Measurements from ENCODE around the gene CWC22.
"Not testable (repeated sequence)": the region's sequence is repeated elsewhere in the genome, so short reads cannot be mapped to it uniquely, and the experiment has no call there.

Gene CWC22

GRCh38 chr2:179950391-179950790 lies 56.7 kb downstream of the CWC22 start:
- H3K9me3 Mint-ChIP-seq = no peaks in the 10 kb centered on the region
- H3K36me3 Mint-ChIP-seq (ENCODE audit: low read depth) = peaks cover 94% of the 10 kb centered on the region
- no peak overlapping the region for H3K27ac Mint-ChIP-seq
- DNase-seq = no peak
- no peaks in the 10 kb centered on the region for H3K4me1 Mint-ChIP-seq (ENCODE audit: low read depth)
- no peak overlapping the region for H3K4me3 Mint-ChIP-seq
- no peaks in the 10 kb centered on the region for H3K27me3 Mint-ChIP-seq

GRCh38 chr2:179949438-179949837 lies 57.7 kb downstream of the CWC22 start:
- no peak overlapping the region for H3K4me3 Mint-ChIP-seq
- no peaks in the 10 kb centered on the region for H3K9me3 Mint-ChIP-seq
- no peak overlapping the region for H3K27ac Mint-ChIP-seq
- no peaks in the 10 kb centered on the region for H3K4me1 Mint-ChIP-seq (ENCODE audit: low read depth)
- H3K27me3 Mint-ChIP-seq = no peaks in the 10 kb centered on the region
- H3K36me3 Mint-ChIP-seq (ENCODE audit: low read depth) = peaks cover 94% of the 10 kb centered on the region
- DNase-seq = no peak

DNA sequence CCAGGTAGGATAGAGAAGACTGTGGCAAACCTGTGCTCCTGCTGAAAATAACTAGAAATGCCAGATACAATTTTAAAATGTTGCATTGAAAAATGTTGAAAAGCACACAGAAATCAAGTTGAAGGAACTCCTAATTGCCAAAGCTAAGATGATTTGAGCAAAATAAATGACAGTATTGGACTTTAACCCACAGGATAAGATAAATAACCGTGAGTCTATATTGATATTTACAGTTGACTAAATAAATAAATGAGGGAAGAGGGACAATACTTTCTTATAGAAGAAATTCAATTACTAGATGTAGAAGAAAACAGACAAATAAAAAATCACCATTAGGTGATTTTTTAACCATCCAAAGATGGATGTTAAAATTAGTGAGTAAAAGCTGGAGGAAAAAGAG lies 59.0 kb downstream of the CWC22 start:
- Mint-ChIP-seq H3K36me3 (ENCODE audit: low read depth) (peaks cover 91% of the 10 kb centered on the region), H3K9me3 (no peaks in the 10 kb centered on the region), H3K4me3 (no peak overlapping the region), H3K4me1 (ENCODE audit: low read depth) (no peaks in the 10 kb centered on the region), H3K27me3 (no peaks in the 10 kb centered on the region), H3K27ac (no peak overlapping the region)
- no peak for DNase-seq

DNA sequence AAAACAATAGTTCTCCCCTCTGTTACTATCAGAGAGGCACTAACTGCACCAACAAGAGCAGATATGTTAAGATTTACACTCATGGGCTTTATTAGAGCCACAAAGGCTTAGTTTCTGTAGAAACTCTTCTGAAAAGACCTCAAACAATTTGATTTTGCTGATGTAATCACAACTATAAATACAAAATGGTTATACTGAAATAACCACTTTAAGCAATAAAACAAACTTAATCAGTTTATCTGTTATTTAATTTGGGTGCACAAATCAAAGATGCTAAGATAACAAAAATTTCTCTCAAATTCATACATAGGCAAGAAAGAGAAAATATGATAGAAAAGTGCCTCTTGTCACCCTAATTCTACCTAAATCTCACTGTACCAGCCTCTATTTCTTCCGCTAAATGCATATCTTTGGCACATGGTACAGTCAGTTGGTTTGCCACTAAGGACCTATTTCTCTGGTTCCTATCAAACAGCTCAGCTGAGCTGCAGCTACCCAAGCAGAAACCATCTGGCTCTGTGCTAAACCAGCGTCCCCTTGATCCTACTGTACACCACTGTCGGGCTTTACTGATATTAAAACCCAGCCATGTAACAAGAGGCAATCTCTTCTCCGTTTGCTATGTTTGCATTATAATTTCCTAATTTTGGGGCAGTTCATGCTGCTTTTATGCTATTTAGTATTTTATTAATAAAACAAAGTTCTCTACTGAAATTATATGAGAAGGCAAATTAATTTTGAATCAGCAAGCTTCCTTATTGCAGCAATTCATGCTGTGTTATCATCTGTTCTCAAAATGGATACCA lies 60.1 kb downstream of the CWC22 start:
- no peak for DNase-seq

GRCh38 chr2:179946346-179946745 lies 60.8 kb downstream of the CWC22 start:
- Mint-ChIP-seq H3K27me3 (no peaks in the 10 kb centered on the region), H3K4me1 (ENCODE audit: low read depth) (no peaks in the 10 kb centered on the region), H3K36me3 (ENCODE audit: low read depth) (peaks cover 79% of the 10 kb centered on the region), H3K9me3 (no peaks in the 10 kb centered on the region), H3K27ac (no peak overlapping the region), H3K4me3 (no peak overlapping the region)
- no peak for DNase-seq

More for the DNA sequence above, 60.1 kb downstream of the CWC22 start:
- no peaks in the 10 kb centered on the region for H3K4me1 Mint-ChIP-seq (ENCODE audit: low read depth)
- no peaks in the 10 kb centered on the region for H3K27me3 Mint-ChIP-seq
- no peak overlapping the region for H3K4me3 Mint-ChIP-seq
- peaks cover 85% of the 10 kb centered on the region for H3K36me3 Mint-ChIP-seq (ENCODE audit: low read depth)
- no peaks in the 10 kb centered on the region for H3K9me3 Mint-ChIP-seq
- no peak overlapping the region for H3K27ac Mint-ChIP-seq

DNA sequence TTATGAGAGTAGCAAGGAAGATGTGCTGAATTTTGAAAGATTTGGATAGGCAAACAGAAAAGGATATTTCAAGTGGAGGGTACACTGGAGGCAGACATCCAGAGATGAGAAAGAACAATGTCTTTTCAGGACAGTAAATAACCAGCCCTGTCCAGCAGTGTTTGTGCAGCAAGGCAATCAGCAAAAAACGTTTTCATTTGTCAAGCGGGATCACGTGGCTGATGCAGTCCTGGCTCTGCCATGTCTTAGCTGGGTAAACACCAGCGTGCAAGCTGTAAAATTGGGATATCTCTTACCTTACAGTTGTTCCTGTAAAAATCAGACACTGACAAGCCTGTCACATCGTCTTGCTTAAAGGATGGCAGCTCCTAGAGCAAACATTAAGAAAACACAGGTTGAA lies 67.8 kb downstream of the CWC22 start:
- Mint-ChIP-seq H3K9me3 (no peaks in the 10 kb centered on the region), H3K4me1 (ENCODE audit: low read depth) (no peaks in the 10 kb centered on the region), H3K4me3 (no peak overlapping the region), H3K27me3 (no peaks in the 10 kb centered on the region), H3K36me3 (ENCODE audit: low read depth) (peaks cover 32% of the 10 kb centered on the region), H3K27ac (no peak overlapping the region)
- DNase-seq = no peak

DNA sequence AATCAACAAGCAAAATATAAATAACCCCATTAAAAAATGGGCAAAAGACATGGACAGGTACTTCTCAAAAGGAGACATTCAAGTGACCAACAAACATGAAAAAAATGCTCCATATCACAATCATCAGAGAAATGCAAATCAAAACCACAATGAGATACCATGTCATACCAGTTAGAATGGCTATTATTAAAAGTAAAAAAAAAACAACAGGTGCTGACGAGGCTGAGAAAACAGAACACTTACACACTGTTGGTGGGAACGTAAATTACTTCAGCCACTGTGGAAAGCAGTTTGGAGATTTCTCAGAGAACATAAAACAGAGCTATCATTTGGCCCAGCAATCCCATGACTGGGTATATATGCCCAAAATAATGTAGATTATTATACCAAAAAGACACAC lies 69.1 kb downstream of the CWC22 start:
- Mint-ChIP-seq H3K27ac (no peak overlapping the region), H3K4me1 (ENCODE audit: low read depth) (no peaks in the 10 kb centered on the region), H3K4me3 (no peak overlapping the region), H3K27me3 (no peaks in the 10 kb centered on the region), H3K9me3 (no peaks in the 10 kb centered on the region), H3K36me3 (ENCODE audit: low read depth) (peaks cover 34% of the 10 kb centered on the region)
- DNase-seq = no peak

DNA sequence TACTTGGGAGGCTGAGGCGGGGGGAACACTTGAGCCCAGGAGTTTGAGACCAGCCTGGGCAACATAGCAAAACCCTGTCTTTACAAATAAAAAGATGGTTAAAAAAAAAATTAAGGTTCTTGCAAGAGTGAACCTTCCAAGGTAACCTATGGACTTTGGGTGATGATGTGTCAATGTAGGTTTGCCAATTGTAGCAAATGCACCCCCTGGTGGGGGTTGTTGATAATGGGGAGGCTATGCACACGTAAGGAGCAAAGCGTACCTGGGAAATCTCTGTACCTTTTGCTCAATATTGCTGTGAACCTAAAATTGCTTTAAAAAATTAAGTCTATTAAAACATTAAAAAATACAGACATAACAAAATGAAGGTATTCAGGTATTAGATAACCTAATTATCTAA lies 70.4 kb downstream of the CWC22 start:
- H3K4me3 Mint-ChIP-seq = no peak overlapping the region
- peaks cover under 1% of the 10 kb centered on the region for H3K9me3 Mint-ChIP-seq
- no peaks in the 10 kb centered on the region for H3K27me3 Mint-ChIP-seq
- peaks cover 40% of the 10 kb centered on the region for H3K36me3 Mint-ChIP-seq (ENCODE audit: low read depth)
- H3K4me1 Mint-ChIP-seq (ENCODE audit: low read depth) = no peaks in the 10 kb centered on the region
- no peak overlapping the region for H3K27ac Mint-ChIP-seq
- no peak for DNase-seq

DNA sequence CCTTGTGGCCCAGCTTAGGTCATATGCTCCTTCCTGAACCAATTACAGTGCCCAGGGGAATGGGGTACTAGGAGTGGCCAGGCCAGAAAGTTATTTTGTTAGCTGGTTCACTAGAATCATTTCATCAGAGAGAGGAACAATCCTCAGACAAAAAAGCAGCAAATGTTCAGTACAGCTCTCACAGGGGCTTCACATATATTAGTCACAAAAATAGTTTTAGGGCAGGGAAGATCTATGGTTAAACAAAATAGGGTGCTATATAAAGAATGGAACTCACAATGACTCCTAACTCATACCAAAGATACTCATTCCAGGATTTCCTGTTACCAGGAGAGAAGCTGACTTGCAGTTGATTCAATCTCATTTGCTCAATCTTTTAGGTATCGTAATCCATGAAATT lies 71.0 kb downstream of the CWC22 start:
- Mint-ChIP-seq H3K27ac (no peak overlapping the region), H3K27me3 (no peaks in the 10 kb centered on the region), H3K36me3 (ENCODE audit: low read depth) (peaks cover 45% of the 10 kb centered on the region), H3K4me3 (no peak overlapping the region), H3K4me1 (ENCODE audit: low read depth) (no peaks in the 10 kb centered on the region), H3K9me3 (peaks cover 5% of the 10 kb centered on the region)
- DNase-seq = no peak

- Mint-ChIP-seq H3K4me1 (ENCODE audit: low read depth) (no peaks in the 10 kb centered on the region), H3K4me3 (no peak overlapping the region), H3K9me3 (peaks cover 27% of the 10 kb centered on the region), H3K27ac (no peak overlapping the region), H3K27me3 (no peaks in the 10 kb centered on the region), H3K36me3 (ENCODE audit: low read depth) (peaks cover 54% of the 10 kb centered on the region)
- DNase-seq = no peak
These were observed 74.3 kb downstream of the CWC22 start for GRCh38 chr2:179932786-179933185.

DNA sequence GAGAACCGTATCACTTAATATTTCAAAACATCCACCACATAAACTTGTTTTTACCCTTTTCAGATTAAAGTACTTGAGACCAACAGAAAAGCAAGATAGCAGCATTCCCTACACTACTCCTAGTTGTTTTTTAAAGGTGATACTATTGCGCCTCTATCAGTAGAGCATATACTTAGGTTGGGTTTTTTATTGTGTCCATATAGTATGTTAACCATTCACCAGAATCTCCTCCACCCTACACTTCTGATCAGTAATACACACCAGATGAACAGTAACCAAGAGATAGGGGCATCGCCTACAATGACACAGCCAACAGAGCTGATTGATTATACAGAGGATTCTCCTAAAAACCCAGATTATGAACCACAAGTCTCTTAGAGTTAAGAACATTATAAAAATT lies 75.6 kb downstream of the CWC22 start:
- Mint-ChIP-seq H3K36me3 (ENCODE audit: low read depth) (peaks cover 54% of the 10 kb centered on the region), H3K27ac (no peak overlapping the region), H3K4me1 (ENCODE audit: low read depth) (no peaks in the 10 kb centered on the region)

DNA sequence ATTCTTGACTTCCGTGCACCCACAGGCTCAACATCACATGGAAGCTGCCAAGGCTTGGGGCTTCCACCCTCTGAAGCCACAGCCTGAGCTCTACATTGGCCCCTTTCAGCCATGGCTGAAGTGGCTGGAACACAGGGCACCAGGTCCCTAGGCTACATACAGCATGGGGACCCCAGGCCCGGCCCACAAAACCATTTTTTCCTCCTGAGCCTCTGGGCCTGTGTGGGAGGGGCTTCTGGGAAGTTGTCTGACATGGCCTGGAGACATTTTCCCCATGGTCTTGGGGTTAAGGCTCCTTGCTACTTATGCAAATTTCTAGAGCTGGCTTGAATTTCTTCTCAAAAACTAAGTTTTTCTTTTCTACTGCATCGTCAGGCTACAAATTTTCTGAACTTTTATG lies 77.1 kb downstream of the CWC22 start:
- H3K27ac Mint-ChIP-seq; H3K4me3 Mint-ChIP-seq; DNase-seq; H3K4me1 Mint-ChIP-seq (ENCODE audit: low read depth); H3K27me3 Mint-ChIP-seq: not testable (repeated sequence)
- Mint-ChIP-seq H3K9me3 (peaks cover 48% of the 10 kb centered on the region), H3K36me3 (ENCODE audit: low read depth) (peaks cover 44% of the 10 kb centered on the region)

More for the DNA sequence above, 75.6 kb downstream of the CWC22 start:
- Mint-ChIP-seq H3K27me3 (no peaks in the 10 kb centered on the region), H3K9me3 (peaks cover 36% of the 10 kb centered on the region), H3K4me3 (no peak overlapping the region)
- no peak for DNase-seq

- no peaks in the 10 kb centered on the region for H3K27me3 Mint-ChIP-seq
- H3K4me1 Mint-ChIP-seq (ENCODE audit: low read depth) = no peaks in the 10 kb centered on the region
- peaks cover 19% of the 10 kb centered on the region for H3K36me3 Mint-ChIP-seq (ENCODE audit: low read depth)
- peaks cover 49% of the 10 kb centered on the region for H3K9me3 Mint-ChIP-seq
- H3K27ac Mint-ChIP-seq = no peak overlapping the region
- no peak overlapping the region for H3K4me3 Mint-ChIP-seq
- DNase-seq = no peak
These were observed 80.1 kb downstream of the CWC22 start for GRCh38 chr2:179927041-179927440.

- Mint-ChIP-seq H3K27me3 (no peaks in the 10 kb centered on the region), H3K4me1 (ENCODE audit: low read depth) (no peaks in the 10 kb centered on the region), H3K4me3 (no peak overlapping the region), H3K9me3 (peaks cover 42% of the 10 kb centered on the region), H3K27ac (no peak overlapping the region), H3K36me3 (ENCODE audit: low read depth) (peaks cover 8% of the 10 kb centered on the region)
- no peak for DNase-seq
These were observed 81.4 kb downstream of the CWC22 start for GRCh38 chr2:179925713-179926112.

- Mint-ChIP-seq H3K27me3 (no peaks in the 10 kb centered on the region), H3K36me3 (ENCODE audit: low read depth) (no peaks in the 10 kb centered on the region), H3K4me1 (ENCODE audit: low read depth) (no peaks in the 10 kb centered on the region), H3K9me3 (no peaks in the 10 kb centered on the region), H3K4me3 (no peak overlapping the region), H3K27ac (no peak overlapping the region)
- DNase-seq = no peak
These were observed 89.8 kb downstream of the CWC22 start for GRCh38 chr2:179917272-179917671.
